Lung (tissue), 12 donors: ENCODE results near the gene WSCD2. TPM values are rescaled to one million over a fixed set of nuclear protein-coding genes. Genes with fewer than 3 reads are reported as not detected.
A peak's percentile ranks its signal among the peaks of the same experiment; 100 is the strongest.

Experiments used
- ATAC-seq: fragments of 200-7000 bp; cut with Tn5 transposase; one replicate; pipeline ENCODE4 v1.9.1; 2020; ENCODE audit warnings: moderate number of reproducible peaks; ENCODE audit not compliant: insufficient read depth, low FRiP score
- DNase-seq, 3 donors: peaks; one replicate each; pipeline ENCODE4 v3.0.0-alpha.2; 2013 to 2017
- H3K27ac ChIP-seq, 2 donors: one replicate each; pipeline ENCODE4 v1.5.1; 2013; ENCODE audit warnings: mild to moderate bottlenecking in 2 of 2, moderate library complexity in 2 of 2, control low read depth in 1 of 2, inconsistent platforms in 1 of 2, low read depth in 1 of 2, low read length in 1 of 2
- H3K27me3 ChIP-seq, 3 donors: one replicate each; pipeline ENCODE4 v1.5.1; 2013; ENCODE audit warnings: low read length in 2 of 3; ENCODE audit not compliant: control insufficient read depth in 3 of 3, insufficient read depth in 3 of 3
- H3K36me3 ChIP-seq, 4 donors: one replicate each; pipeline ENCODE4 v1.5.1; 2013; ENCODE audit warnings: low read length in 4 of 4, mild to moderate bottlenecking in 1 of 4, moderate library complexity in 1 of 4; ENCODE audit not compliant: control insufficient read depth in 4 of 4, insufficient read depth in 4 of 4
- H3K4me1 ChIP-seq, 5 donors: one replicate each; pipeline ENCODE4 v1.5.1; 2013; ENCODE audit warnings: low read length in 5 of 5, mild to moderate bottlenecking in 2 of 5, moderate library complexity in 1 of 5; ENCODE audit not compliant: control insufficient read depth in 5 of 5, insufficient read depth in 5 of 5
- H3K4me3 ChIP-seq: one replicate; pipeline ENCODE4 v1.5.1; 2013; ENCODE audit warnings: mild to moderate bottlenecking, control low read depth, moderate library complexity
- H3K9ac ChIP-seq, 2 donors: one replicate each; pipeline ENCODE4 v1.5.1; 2013; ENCODE audit warnings: low read length in 2 of 2, control low read depth in 1 of 2; ENCODE audit not compliant: insufficient read depth in 1 of 2
- H3K9me3 ChIP-seq, 4 donors: one replicate each; pipeline ENCODE4 v1.5.1; 2013; ENCODE audit warnings: low read length in 3 of 4, mild to moderate bottlenecking in 1 of 4, moderate library complexity in 1 of 4; ENCODE audit not compliant: control insufficient read depth in 4 of 4, insufficient read depth in 3 of 4
- CTCF ChIP-seq: IDR thresholded peaks from 2 replicates; pipeline ENCODE4 v1.5.1; 2012; ENCODE audit warnings: mild to moderate bottlenecking; ENCODE audit errors: control extremely low read depth, extremely low read depth
- WGBS, 2 donors: extraction: QIAGEN DNeasy Blood & Tissue Kit; methylation state at CpG; one replicate each; pipeline ENCODE4 v1.1.7; 2013; 5-methylcytosine and 5-hydroxymethylcytosine counted together
- polyA plus RNA-seq, 2 donors: library from polyadenylated mRNA; stranded (reverse); fragments of 200-250 nt; gene quantifications; one replicate each; pipeline ENCODE4 v1.2.1, GENCODE V29; 2013
- total RNA-seq, 2 donors: library from RNA; depleted of rRNA in 1 of 2; stranded (reverse); fragments of >200 nt in 1 of 2; gene quantifications; one replicate each; pipeline ENCODE4 v1.2.1, GENCODE V29; 2014 to 2021
- donor health status: control.
- donor health status: control.
- donor health status: Bipolar disorder and iron deficiency.
- donor health status: healthy.
- donor health status: DM: yes; HTN: yes; CAD: no.

The WSCD2 gene
- total and polyA plus RNA-seq, 4 donors, result 0.02 to 1.8 (median 0.40) TPM

DNA sequence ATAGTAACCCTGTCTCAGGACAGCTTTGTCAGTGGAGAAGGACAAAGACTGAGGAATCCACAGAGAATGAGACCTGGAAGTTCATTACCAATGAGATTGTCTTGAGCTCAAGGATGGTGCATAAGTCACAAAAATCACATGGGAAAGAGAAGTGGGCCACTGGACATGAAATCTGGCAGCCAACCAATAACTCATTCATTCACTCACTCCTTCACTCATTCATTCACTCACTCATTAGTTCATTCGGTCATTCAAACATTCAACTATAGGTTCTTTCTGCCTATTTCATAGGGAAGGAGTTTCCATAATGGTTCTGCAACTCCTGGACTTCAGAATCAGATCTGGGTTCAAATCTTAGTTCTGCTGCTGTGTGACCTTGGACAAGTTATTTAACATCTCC, 18.2 kb upstream of the WSCD2 start:
- no peak for TF ChIP-seq CTCF
- Histone ChIP-seq H3K9me3 (peaks cover 0 to 3% (median 0%) of the 10 kb centered on the region in 4 donors), H3K4me1 (peaks cover 0 to 5% (median 0%) of the 10 kb centered on the region in 5 donors), H3K27me3 (no peaks in the 10 kb centered on the region), H3K9ac (no peak overlapping the region), H3K4me3 (no peak overlapping the region), H3K27ac (no peak overlapping the region), H3K36me3 (no peaks in the 10 kb centered on the region)
- DNase-seq (no peak), ATAC-seq (no peak)
- WGBS, 2 donors, result 94 to 97% methylated on average over 1 of the region's 1 CpG

GRCh38 chr12:108112832-108113556, 16.1 kb upstream of the WSCD2 start:
- no peak for TF ChIP-seq CTCF
- H3K27ac ChIP-seq, result no peak overlapping the region
- DNase-seq (peak; percentile 50 to 58 (median 55)), ATAC-seq (no peak)
- no peak overlapping the region for H3K9ac ChIP-seq
- 73 to 80% methylated on average over 11 of the region's 11 CpGs for WGBS, 2 donors
- peaks cover 0 to 3% (median 0%) of the 10 kb centered on the region in 4 donors for H3K9me3 ChIP-seq
- no peak overlapping the region for H3K4me3 ChIP-seq
- H3K36me3 ChIP-seq, result no peaks in the 10 kb centered on the region
- H3K4me1 ChIP-seq, result peaks cover 0 to 10% (median 0%) of the 10 kb centered on the region in 5 donors
- no peaks in the 10 kb centered on the region for H3K27me3 ChIP-seq

DNA sequence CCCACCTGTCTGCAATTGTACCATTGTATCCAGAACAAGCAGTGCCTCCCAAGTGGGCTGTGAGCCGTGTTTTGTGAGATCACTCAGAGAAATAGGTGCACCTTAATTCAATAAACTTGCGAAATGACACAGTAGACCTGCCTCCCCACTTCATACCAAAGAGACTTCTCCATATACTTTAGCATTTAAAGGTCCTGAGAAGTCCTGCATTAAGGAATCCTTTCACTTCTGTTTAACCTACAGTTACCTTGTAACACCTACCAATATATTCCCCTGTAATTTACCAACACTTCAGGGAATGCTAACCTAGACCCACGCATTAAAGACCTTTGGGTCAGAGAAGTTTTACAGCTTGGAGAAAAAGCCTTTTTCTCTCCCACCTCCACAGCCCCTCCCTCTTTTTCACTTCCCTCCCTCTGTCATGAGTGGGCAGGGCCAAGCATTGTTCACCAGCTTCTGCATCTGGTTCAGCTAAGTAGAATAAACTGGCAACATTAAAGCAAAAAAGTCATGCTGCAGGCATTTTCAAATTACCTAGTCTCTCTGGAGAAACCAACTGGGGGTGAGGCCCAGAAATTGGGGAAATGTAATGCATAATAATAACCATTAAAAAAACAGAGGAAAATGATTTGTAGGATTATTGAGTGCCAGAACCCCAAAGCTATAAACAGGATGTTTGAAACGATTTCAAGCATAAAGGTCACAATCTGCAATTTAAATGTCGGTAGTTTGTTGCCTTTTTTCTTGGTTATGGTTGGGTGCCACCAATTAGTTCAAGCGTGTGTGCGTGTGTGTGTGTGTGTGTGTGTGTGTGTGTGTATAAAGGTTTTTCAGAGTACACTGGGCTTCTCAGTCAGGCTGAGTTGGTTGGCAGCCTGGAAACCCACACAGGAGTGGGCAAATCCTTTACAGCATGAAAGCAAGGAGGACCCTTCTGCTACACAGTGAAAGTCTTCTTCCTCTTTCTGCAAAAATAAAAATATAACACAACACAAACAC, 13.7 kb upstream of the WSCD2 start:
- ATAC-seq, result no peak
- no peak overlapping the region for H3K27ac ChIP-seq
- 58 to 64% methylated on average over 7 of the region's 7 CpGs for WGBS, 2 donors

More for the DNA sequence above, 13.7 kb upstream of the WSCD2 start:
- H3K4me1 ChIP-seq, result peaks cover 0 to 10% (median 0%) of the 10 kb centered on the region in 5 donors
- no peak overlapping the region for H3K9ac ChIP-seq
- no peak for TF ChIP-seq CTCF
- no peaks in the 10 kb centered on the region for H3K9me3 ChIP-seq
- no peaks in the 10 kb centered on the region for H3K36me3 ChIP-seq
- H3K27me3 ChIP-seq, result no peaks in the 10 kb centered on the region
- no peak overlapping the region for H3K4me3 ChIP-seq
- DNase-seq, result no peak
